Bronchial epithelial cell (primary cell): Measurements from ENCODE around the gene TMEM52. TPM values are rescaled to one million over a fixed set of nuclear protein-coding genes. Genes with fewer than 3 reads are reported as not detected.

Source experiments
- DNase-seq: peaks from one replicate; pipeline ENCODE4 v3.0.0-alpha.2; 2010; ENCODE audit warnings: low read depth
- FAIRE-seq: peaks from 2 replicates; lab custom pipeline; 2011; peaks lifted over from hg19 to GRCh38; lab: Jason Lieb, UNC
- H3K27me3 ChIP-seq: 2 replicates; pipeline ENCODE4 v1.5.1; 2011; ENCODE audit warnings: low read length; ENCODE audit not compliant: control insufficient read depth, insufficient read depth
- H3K36me3 ChIP-seq: 2 replicates; pipeline ENCODE4 v1.5.1; 2011; ENCODE audit warnings: low read length; ENCODE audit not compliant: control insufficient read depth, insufficient read depth
- H3K4me3 ChIP-seq: 2 replicates; pipeline ENCODE4 v1.5.1; 2011; ENCODE audit warnings: mild to moderate bottlenecking, low read depth, low read length, control low read depth
- total RNA-seq: library from RNA; depleted of rRNA; stranded (reverse); fragments of >200 nt; gene quantifications from 2 replicates; pipeline ENCODE4 v1.2.1, GENCODE V29; 2014
- TF ChIP-seq, protein P1 (sequence below): IDR thresholded peaks from 2 replicates; pipeline ENCODE4 v1.5.1; 2011; ENCODE audit warnings: mild to moderate bottlenecking, moderate library complexity, low read length, control low read depth, inconsistent platforms; ENCODE audit not compliant: insufficient read depth, severe bottlenecking

TMEM52 gene
- total RNA-seq, 1 donor from 2014 or later, result 1.6 TPM

DNA sequence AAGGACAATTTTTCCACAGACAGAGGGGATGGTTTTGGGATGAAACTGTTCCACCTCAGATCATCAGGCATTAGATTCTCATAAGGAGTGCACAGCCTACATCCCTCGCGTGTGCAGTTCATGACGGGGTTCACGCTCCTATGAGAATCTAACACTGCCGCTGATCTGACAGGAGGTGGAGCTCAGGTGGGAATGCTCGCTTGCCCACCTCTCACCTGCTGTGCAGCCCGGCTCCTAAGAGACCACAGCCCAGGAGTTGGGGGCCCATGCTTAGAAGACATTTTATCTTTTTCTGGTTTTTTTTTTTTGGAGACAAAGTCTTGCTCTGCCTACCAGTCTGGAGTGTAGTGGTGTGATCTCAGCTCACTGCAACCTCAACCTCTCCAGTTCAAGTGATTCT, 44.2 kb downstream of the TMEM52 start:
- DNase-seq (no peak), FAIRE-seq (no peak)
- Histone ChIP-seq H3K4me3 (no peak overlapping the region), H3K36me3 (peaks cover 16% of the 10 kb centered on the region), H3K27me3 (no peaks in the 10 kb centered on the region)
- TF ChIP-seq, protein P1, sequence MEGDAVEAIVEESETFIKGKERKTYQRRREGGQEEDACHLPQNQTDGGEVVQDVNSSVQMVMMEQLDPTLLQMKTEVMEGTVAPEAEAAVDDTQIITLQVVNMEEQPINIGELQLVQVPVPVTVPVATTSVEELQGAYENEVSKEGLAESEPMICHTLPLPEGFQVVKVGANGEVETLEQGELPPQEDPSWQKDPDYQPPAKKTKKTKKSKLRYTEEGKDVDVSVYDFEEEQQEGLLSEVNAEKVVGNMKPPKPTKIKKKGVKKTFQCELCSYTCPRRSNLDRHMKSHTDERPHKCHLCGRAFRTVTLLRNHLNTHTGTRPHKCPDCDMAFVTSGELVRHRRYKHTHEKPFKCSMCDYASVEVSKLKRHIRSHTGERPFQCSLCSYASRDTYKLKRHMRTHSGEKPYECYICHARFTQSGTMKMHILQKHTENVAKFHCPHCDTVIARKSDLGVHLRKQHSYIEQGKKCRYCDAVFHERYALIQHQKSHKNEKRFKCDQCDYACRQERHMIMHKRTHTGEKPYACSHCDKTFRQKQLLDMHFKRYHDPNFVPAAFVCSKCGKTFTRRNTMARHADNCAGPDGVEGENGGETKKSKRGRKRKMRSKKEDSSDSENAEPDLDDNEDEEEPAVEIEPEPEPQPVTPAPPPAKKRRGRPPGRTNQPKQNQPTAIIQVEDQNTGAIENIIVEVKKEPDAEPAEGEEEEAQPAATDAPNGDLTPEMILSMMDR, result no peak

DNA sequence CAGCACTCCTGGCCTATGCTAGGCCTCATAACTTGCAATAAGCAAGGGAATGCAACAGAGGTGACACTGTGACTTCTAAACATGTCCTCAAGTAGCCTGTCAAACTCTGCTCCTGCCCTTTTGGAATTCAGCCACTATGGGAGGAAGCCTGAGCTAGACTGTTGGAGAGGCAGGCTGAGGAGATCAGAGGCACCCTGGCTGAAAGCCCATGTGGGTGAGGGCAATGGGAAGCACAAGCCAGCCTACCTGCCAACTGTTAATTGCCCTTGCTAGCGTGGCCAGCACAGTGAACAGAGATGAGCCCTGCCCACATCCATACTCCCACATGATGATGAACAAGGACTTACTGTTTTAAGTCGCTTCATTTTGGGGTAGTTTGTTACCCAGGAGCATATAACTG, 45.9 kb downstream of the TMEM52 start:
- TF ChIP-seq, protein P1, result no peak
- no peak for DNase-seq
- FAIRE-seq, result no peak
- H3K4me3 ChIP-seq, result no peak overlapping the region
- no peaks in the 10 kb centered on the region for H3K27me3 ChIP-seq
- peaks cover 15% of the 10 kb centered on the region for H3K36me3 ChIP-seq

DNA sequence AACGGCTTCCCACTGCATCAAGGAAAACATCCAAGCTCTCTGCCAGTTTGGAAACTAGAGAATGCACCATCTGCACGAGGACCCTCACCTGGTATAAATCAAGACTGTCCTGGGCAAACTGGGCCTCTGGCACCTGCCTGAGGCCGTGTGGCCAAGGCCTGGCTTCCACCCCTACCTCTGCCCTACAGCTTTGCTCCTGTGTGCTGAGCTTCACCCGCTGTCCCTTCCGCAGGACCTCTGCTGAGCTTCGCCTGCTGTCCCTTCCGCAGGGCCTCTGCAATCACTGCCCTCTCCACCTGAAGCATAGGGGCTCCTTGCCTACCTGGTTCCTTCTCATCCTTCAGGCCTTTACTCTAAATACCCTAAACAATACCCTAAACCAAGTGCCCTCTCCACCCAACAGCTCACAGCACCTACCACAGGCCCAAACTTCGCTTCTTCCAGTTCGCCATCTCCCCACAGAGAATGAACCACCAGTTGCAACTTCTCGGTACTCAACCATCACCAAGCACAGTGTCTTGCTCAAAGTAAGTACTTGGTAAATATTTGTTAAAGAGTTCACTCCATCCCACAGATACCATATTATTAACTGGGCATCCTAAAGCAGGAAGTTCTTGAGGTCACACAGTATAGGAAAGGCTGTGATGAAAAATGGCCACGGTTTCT, 46.6 kb downstream of the TMEM52 start:
- Histone ChIP-seq H3K27me3 (no peaks in the 10 kb centered on the region), H3K36me3 (peaks cover 15% of the 10 kb centered on the region), H3K4me3 (no peak overlapping the region)
- TF ChIP-seq, protein P1, result no peak
- FAIRE-seq (no peak), DNase-seq (no peak)

DNA sequence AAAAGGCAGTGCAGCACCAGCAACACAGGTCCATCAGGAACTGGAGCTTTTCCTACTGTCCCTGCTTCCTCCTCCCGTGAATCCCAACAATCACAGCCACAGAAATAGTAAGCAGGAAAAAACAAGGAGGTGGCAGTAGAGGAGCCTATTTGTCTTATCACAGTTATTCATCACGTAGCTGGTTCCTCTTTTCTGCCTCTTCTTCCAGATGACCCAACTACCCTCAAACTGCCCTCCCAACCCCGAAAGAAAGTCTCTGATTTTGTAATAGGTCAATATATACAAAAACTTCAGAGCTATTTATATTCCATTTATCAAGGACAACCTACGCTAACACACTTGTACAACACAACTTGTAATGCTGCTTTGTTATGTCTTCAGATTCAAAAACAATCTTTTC, 49.6 kb downstream of the TMEM52 start:
- TF ChIP-seq, protein P1, result no peak
- Histone ChIP-seq H3K27me3 (no peaks in the 10 kb centered on the region), H3K36me3 (peaks cover 10% of the 10 kb centered on the region), H3K4me3 (no peak overlapping the region)
- DNase-seq (no peak), FAIRE-seq (no peak)

Other genes with a start within 250 kb of the TMEM52 start
- gene SLC35E2B, start 226.5 kb downstream of the TMEM52 start, total RNA-seq, result 14.0 and 17.0 TPM in 2 replicates
- gene CDK11A, start 194.9 kb downstream of the TMEM52 start, total RNA-seq, result 4.2 and 10.6 TPM in 2 replicates
- gene NADK, start 140.8 kb downstream of the TMEM52 start, total RNA-seq, result 41.6 and 51.0 TPM in 2 replicates
- 116 and 126 TPM in 2 replicates for gene GNB1, start 28.2 kb downstream of the TMEM52 start, total RNA-seq
- gene CALML6, start 4.0 kb downstream of the TMEM52 start, total RNA-seq, result under 0.01 and 0.77 TPM in 2 replicates
- not detected in 2 replicates for gene CFAP74, start 84.5 kb upstream of the TMEM52 start, total RNA-seq
- not detected in 2 replicates for gene GABRD, start 100.1 kb upstream of the TMEM52 start, total RNA-seq
- gene PRKCZ, start 131.1 kb upstream of the TMEM52 start, total RNA-seq, result 34.6 and 38.4 TPM in 2 replicates